Hepatocyte (in vitro differentiated cells): Measurements from ENCODE around the gene MATCAP1.

Source experiments
- EZH2 ChIP-seq: fragments of 200-600 bp; sonication (generic); IDR thresholded peaks from 2 replicates; pipeline ENCODE4 v1.6.1; 2016; ENCODE audit warnings: antibody characterized with exemption, mild to moderate bottlenecking, borderline replicate concordance
- EZH2phosphoT487 ChIP-seq: fragments of 200-600 bp; sonication (generic); IDR thresholded peaks from one replicate; pipeline ENCODE4 v1.6.1; 2018; ENCODE audit warnings: antibody characterized with exemption, mild to moderate bottlenecking, low read depth, moderate library complexity; ENCODE audit not compliant: unreplicated experiment, severe bottlenecking

DNA sequence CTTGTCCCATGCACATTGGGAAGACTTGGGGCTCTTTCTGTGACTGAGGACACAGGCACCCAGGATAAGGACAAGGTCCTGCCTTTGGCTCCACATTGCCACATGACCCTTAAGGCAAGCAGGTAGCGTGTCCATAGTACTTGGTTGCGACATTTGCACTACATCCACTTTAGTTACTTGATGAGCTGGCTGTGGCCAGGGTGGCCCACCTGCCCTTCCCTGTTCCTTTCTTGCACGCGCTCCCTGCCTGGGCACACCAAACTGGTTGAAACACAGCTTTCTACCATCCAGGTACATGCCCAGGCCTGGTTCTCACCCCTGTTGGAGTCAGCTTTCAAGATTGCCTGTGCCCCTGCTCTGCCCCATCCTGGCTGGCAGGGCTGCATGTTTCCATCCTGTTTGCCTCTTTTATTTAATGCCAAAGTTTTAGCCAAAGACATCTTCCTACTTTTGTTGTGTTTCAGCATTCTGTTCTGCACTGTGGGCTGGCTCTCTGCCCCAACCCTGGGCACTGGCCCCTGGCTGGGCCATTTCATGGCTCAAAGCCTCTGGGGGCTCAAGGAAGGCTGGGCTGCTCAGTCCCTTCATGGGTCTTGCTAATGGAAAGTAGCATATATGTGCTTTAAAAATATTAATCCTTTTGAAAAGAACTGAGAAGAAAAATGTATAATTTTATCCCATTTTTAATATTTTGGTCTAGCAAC, 36.2 kb downstream of the MATCAP1 start:
- TF ChIP-seq EZH2phosphoT487 (no peak), EZH2 (no peak)
